Tibial nerve (tissue), 4 donors: ENCODE data around the gene TTC7B.

Source experiments
- CTCF ChIP-seq, 5 experiments: fragments of 200-600 bp in 3 of 5; fragments of 450-650 bp in 2 of 5; sonication (generic) in 3 of 5; IDR thresholded peaks; one replicate each; pipeline ENCODE4 v1.5.1; 2016 to 2019; ENCODE audit warnings: antibody characterized with exemption in 5 of 5, mild to moderate bottlenecking in 3 of 5, moderate library complexity in 2 of 5
- EP300 ChIP-seq, 2 donors: sonication (generic); formaldehyde crosslinking; IDR thresholded peaks; one replicate each; pipeline ENCODE4 v1.6.1; 2017; ENCODE audit warnings: antibody characterized with exemption in 2 of 2, mild to moderate bottlenecking in 1 of 2
- POLR2A ChIP-seq, 2 donors: fragments of 450-650 bp; IDR thresholded peaks; one replicate each; pipeline ENCODE4 v1.6.1; 2017; ENCODE audit warnings: antibody characterized with exemption in 2 of 2, mild to moderate bottlenecking in 2 of 2, moderate library complexity in 2 of 2

DNA sequence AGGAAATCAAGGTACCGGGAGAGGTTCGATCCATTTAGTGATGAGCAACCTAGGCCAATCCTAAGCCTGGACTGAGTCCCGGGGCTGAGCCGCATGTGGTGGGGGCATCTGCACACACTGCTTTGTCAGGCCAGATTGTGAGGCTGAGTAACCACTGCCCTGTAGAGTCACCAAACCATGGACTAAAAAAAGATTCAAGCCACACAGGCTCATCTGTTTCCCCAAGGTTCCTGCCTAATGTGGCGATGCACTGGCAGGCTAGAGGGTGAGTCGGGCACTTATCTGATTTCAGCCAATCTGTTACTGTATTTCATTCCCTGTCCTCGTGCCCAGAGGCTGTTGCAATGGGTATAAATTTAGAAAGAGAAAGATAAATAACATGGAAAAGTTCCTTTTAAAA lies 140.8 kb downstream of the TTC7B start:
- TF ChIP-seq CTCF (IDR thresholded peaks at IDR 0.05): no peak
- no peak for TF ChIP-seq EP300 (IDR thresholded peaks at IDR 0.05)
- TF ChIP-seq POLR2A (IDR thresholded peaks at IDR 0.05): no peak
